HepG2 (cell line): ENCODE data around the gene TOE1.

Experiments used
- JUND ChIP-seq: sonication (generic); formaldehyde crosslinking; IDR thresholded peaks from 2 replicates; pipeline ENCODE4 v1.8.0; 2022; ENCODE audit warnings: mild to moderate bottlenecking, missing genetic modification reagents
- MAF1 ChIP-seq: sonication (generic); formaldehyde crosslinking; IDR thresholded peaks from 2 replicates; pipeline ENCODE4 v1.5.0; 2020; ENCODE audit warnings: missing genetic modification reagents, borderline replicate concordance
- MIXL1 ChIP-seq: IDR thresholded peaks from 2 replicates; pipeline ENCODE4 v1.6.1; 2016
- SNRNP70 ChIP-seq: fragments of 200-400 bp; formaldehyde crosslinking; IDR thresholded peaks from 2 replicates; pipeline ENCODE4 v1.6.1; 2017; ENCODE audit warnings: mild to moderate bottlenecking, low read depth, low read length, moderate library complexity
- TAF15 ChIP-seq: fragments of 200-400 bp; formaldehyde crosslinking; IDR thresholded peaks from one replicate; pipeline ENCODE4 v1.6.1; 2018; ENCODE audit warnings: mild to moderate bottlenecking, low read depth, low read length; ENCODE audit not compliant: poor library complexity, severe bottlenecking
- TFAP4 ChIP-seq: sonication (generic); IDR thresholded peaks from 2 replicates; pipeline ENCODE4 v1.6.1; 2016; ENCODE audit warnings: low read depth, borderline replicate concordance
- ZBTB4 ChIP-seq: sonication (generic); formaldehyde crosslinking; IDR thresholded peaks from 2 replicates; pipeline ENCODE4 v1.4.0; 2020; ENCODE audit warnings: missing genetic modification reagents, mild to moderate bottlenecking, borderline replicate concordance
- ZNF766 ChIP-seq: sonication (generic); formaldehyde crosslinking; IDR thresholded peaks from 2 replicates; pipeline ENCODE4 v1.5.0; 2020; ENCODE audit warnings: missing genetic modification reagents, borderline replicate concordance
- TF ChIP-seq, protein P1 (sequence below): sonication (generic); formaldehyde crosslinking; IDR thresholded peaks from 2 replicates; pipeline ENCODE4 v1.5.0; 2020; ENCODE audit warnings: missing genetic modification reagents

DNA sequence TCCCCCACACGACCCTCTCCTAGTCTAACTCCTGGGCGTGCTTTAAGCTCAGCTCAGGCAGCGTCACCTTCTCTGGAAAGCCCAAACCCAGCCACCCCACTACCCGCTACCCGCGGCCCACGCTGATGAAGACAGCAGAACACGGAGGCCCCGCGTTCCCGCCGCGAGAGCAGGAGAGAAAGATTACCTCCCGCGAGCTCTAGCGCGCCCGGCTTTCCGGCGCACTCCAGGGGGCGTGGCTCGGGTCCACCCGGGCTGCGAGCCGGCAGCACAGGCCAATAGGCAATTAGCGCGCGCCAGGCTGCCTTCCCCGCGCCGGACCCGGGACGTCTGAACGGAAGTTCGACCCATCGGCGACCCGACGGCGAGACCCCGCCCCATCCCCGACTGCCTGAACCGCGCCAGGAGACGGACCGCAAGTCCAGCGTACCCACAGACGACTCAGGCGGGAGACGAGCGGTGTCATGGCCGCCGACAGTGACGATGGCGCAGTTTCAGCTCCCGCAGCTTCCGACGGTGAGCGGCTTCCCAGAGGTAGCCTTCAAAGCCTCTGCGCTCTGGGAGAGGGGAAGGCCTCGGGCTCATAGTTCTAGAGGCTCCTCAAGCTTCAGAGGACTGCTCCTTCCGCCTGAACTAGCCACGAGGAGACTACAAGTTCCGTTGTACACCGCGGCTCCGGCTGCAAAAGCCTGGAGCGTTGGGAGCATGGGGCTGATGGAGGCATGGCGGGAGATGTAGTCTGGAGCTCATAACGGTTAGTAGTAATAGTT, at the start of gene TOE1, which contains the start of gene MUTYH:
- TF ChIP-seq JUND (CRISPR knock-in tag) = peak; percentile 60; the same call in 1 of the 2 replicates
- TF ChIP-seq ZBTB4 (CRISPR knock-in tag) = no peak; the same call in 1 of the 2 replicates
- TF ChIP-seq ZNF766 (CRISPR knock-in tag) = peak; percentile 57; the same call in 1 of the 2 replicates
- TF ChIP-seq, protein P1, sequence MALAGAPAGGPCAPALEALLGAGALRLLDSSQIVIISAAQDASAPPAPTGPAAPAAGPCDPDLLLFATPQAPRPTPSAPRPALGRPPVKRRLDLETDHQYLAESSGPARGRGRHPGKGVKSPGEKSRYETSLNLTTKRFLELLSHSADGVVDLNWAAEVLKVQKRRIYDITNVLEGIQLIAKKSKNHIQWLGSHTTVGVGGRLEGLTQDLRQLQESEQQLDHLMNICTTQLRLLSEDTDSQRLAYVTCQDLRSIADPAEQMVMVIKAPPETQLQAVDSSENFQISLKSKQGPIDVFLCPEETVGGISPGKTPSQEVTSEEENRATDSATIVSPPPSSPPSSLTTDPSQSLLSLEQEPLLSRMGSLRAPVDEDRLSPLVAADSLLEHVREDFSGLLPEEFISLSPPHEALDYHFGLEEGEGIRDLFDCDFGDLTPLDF (CRISPR knock-in tag) = peak; percentile 97
- peak; percentile 49; the same call in 1 of the 2 replicates for TF ChIP-seq MIXL1 (CRISPR knock-in tag)
- no peak for TF ChIP-seq TFAP4
- TF ChIP-seq SNRNP70 = no peak
- no peak for TF ChIP-seq TAF15
- no peak for TF ChIP-seq MAF1 (CRISPR knock-in tag)
